Uterus (tissue), 2 donors: ENCODE data around the gene TMEM200B.

ENCODE experiments used
- POLR2A ChIP-seq, 2 donors: fragments of 450-650 bp; IDR thresholded peaks; one replicate each; pipeline ENCODE4 v1.6.1; 2016; ENCODE audit warnings: antibody characterized with exemption in 2 of 2, mild to moderate bottlenecking in 1 of 2, moderate library complexity in 1 of 2
- TF ChIP-seq, protein P1 (sequence below), 4 experiments: fragments of 200-600 bp in 2 of 4; fragments of 450-650 bp in 2 of 4; sonication (generic) in 2 of 4; IDR thresholded peaks; one replicate each; pipeline ENCODE4 v1.5.1; 2016 to 2019; ENCODE audit warnings: antibody characterized with exemption in 4 of 4, mild to moderate bottlenecking in 2 of 4, moderate library complexity in 1 of 4

DNA sequence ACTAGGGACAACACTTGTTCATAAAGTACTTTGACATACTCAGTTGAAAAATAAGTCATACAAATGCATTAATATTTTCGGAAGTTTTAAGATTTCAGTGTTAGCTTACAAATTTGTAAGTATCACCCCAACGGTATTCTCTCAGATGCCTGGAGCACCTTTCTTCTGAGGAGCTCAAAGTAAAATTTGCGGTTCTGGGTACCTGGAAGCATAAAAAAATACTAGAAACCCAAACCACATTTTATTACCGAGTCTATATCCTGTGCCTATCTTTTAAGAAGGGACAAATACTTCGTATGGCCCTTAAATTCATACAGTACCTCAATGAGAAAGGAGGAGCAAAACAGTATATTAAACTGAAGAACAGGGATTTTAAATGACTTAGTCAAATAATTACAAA is 47.8 kb upstream of the TMEM200B start:
- TF ChIP-seq, protein P1, sequence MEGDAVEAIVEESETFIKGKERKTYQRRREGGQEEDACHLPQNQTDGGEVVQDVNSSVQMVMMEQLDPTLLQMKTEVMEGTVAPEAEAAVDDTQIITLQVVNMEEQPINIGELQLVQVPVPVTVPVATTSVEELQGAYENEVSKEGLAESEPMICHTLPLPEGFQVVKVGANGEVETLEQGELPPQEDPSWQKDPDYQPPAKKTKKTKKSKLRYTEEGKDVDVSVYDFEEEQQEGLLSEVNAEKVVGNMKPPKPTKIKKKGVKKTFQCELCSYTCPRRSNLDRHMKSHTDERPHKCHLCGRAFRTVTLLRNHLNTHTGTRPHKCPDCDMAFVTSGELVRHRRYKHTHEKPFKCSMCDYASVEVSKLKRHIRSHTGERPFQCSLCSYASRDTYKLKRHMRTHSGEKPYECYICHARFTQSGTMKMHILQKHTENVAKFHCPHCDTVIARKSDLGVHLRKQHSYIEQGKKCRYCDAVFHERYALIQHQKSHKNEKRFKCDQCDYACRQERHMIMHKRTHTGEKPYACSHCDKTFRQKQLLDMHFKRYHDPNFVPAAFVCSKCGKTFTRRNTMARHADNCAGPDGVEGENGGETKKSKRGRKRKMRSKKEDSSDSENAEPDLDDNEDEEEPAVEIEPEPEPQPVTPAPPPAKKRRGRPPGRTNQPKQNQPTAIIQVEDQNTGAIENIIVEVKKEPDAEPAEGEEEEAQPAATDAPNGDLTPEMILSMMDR (IDR thresholded peaks at IDR 0.05), result no peak
- TF ChIP-seq POLR2A (IDR thresholded peaks at IDR 0.05), result no peak
